ENCODE results near the gene IZUMO1. TPM values are rescaled to one million over a fixed set of nuclear protein-coding genes. Genes with fewer than 3 reads are reported as not detected.
A peak's percentile ranks its signal among the peaks of the same experiment; 100 is the strongest.

Gene IZUMO1
- total RNA-seq, 1 donor from 2014 or later = 0.19 TPM

DNA sequence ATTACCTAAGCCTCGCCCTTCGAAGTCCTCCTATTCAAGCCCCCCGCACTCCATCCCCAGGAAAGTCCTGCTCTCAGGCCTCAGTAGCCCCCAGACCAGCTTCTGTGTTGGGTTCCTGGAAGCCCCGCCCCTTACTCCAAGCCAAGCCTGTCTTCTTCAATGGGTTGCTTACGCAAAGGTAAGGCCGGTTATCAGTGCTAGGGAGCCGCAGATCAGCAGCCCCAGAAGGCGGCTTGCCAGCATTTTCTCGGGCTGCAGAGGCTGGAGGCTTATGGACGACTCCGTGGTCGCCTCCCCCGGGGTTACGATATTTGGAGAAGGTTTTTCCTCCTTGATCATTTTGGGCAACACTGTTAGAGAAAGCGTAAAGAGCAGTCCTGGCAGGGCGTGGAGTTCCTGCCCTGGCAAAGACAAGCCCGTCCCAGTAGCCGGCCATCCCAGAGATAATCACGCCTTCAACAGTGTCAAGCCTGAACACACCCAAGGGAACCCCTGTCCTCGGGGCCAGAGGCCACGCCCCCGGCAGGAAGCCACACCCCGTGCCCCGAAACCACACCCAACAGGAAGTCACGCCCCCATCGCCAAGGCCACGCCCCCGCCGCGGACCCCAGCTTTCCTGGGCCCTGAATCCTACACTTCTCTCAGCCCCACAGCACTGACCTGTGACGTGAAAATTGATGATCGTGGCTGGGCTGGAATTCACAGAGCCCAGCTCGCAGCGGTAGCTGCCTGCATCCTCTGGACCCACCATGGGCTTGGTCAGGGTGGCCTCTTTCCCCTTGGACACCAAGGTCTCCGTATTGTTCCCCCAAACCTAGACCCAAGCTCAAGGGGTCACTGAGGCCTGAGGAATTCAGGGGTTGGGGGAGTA, 5.3 kb downstream of the IZUMO1 start:
- Mint-ChIP-seq H3K27me3 (ENCODE audit: insufficient read depth, low read depth) (peaks cover 24% of the 10 kb centered on the region), H3K4me3 (peak overlapping the region; percentile 46), H3K27ac (no peak overlapping the region), H3K36me3 (peaks cover 4% of the 10 kb centered on the region), H3K9me3 (peaks cover 7% of the 10 kb centered on the region), H3K4me1 (peaks cover 29% of the 10 kb centered on the region)
- Histone ChIP-seq H3K79me2 (ENCODE audit: low read depth) (no peaks in the 10 kb centered on the region), H3K4me3 (no peak overlapping the region), H4K20me1 (ENCODE audit: low read depth) (peaks cover 3% of the 10 kb centered on the region), H3K4me2 (no peak overlapping the region), H3K27ac (no peak overlapping the region), H2AFZ (replicated peaks) (peak overlapping the region; percentile 32), H3K4me1 (peaks cover 17% of the 10 kb centered on the region), H3F3A (ENCODE audit: low read depth) (peaks cover 46% of the 10 kb centered on the region), H3K9me3 (ENCODE audit: low read depth) (no peaks in the 10 kb centered on the region), H3K9ac (no peak overlapping the region), H3K27me3 (peaks cover 27% of the 10 kb centered on the region), H3K36me3 (no peaks in the 10 kb centered on the region)
- TF ChIP-seq, protein P1, sequence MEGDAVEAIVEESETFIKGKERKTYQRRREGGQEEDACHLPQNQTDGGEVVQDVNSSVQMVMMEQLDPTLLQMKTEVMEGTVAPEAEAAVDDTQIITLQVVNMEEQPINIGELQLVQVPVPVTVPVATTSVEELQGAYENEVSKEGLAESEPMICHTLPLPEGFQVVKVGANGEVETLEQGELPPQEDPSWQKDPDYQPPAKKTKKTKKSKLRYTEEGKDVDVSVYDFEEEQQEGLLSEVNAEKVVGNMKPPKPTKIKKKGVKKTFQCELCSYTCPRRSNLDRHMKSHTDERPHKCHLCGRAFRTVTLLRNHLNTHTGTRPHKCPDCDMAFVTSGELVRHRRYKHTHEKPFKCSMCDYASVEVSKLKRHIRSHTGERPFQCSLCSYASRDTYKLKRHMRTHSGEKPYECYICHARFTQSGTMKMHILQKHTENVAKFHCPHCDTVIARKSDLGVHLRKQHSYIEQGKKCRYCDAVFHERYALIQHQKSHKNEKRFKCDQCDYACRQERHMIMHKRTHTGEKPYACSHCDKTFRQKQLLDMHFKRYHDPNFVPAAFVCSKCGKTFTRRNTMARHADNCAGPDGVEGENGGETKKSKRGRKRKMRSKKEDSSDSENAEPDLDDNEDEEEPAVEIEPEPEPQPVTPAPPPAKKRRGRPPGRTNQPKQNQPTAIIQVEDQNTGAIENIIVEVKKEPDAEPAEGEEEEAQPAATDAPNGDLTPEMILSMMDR (IDR thresholded peaks at IDR 0.05) = no peak
- TF ChIP-seq EZH2 (IDR thresholded peaks at IDR 0.05) (no peak), EZH2phosphoT487 (IDR thresholded peaks at IDR 0.05) (no peak)
- peak; percentile 71 for DNase-seq (ENCODE audit: low spot score)

DNA sequence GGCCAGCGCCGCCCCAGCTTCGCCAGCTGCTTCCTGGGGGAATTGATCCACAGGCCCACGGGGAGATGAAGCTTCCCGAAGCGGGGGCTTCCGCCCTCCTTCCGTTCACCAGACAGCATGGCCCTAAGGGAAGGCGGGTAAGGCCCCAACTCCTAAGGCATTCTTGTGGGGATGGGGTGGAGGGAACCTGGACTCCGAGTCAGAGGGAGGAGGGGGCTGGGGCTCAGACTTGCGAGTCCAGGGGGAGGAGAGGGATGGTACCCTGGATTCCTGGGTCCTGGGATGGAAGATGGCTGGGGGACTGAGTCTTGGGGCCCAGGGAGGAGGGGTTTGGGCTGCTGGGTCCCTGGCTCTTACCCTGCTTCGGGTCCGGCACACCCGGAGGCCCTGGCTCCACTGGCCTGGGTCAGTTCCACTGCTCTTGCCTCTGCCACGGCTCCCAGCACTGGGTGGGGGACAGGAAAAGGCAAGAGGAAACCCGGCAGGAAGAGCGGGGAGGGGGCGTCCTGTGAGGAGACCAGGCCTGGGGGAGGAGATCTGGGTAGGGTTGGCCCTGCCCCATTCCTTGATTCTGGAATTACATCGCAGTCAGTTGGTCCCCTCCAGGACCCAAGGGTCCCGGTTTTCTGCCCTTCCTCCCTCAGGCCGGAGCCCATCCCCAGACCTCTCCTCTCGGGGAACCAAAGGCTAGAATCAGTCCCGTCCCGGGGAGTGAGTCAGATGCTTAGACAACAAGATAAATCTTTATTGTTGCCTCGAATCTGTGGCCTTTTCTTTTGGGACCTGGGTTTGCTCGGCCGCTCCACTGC, 6.3 kb downstream of the IZUMO1 start, which contains the start of gene RASIP1:
Gene RASIP1 (minus strand): TSS at position 447 of the 809 bp plus-strand sequence. CDS start 328 bp downstream, at position 119.
- Mint-ChIP-seq H3K4me1 (peaks cover 26% of the 10 kb centered on the region), H3K27ac (no peak within 1 kb of the TSS), H3K9me3 (peaks cover 2% of the 10 kb centered on the region), H3K36me3 (no peaks in the 10 kb centered on the region), H3K4me3 (peak within 1 kb of the TSS; percentile 76), H3K27me3 (ENCODE audit: insufficient read depth, low read depth) (peaks cover 15% of the 10 kb centered on the region)
- peaks cover 27% of the 10 kb centered on the region for H3K27me3 ChIP-seq
- no peaks in the 10 kb centered on the region for H3K79me2 ChIP-seq (ENCODE audit: low read depth)
- H3K36me3 ChIP-seq = no peaks in the 10 kb centered on the region
- peaks cover 39% of the 10 kb centered on the region for H3F3A ChIP-seq (ENCODE audit: low read depth)
- H3K4me2 ChIP-seq = peak within 1 kb of the TSS; percentile 99
- peak; percentile 11 for DNase-seq (ENCODE audit: low spot score)
- H3K9me3 ChIP-seq (ENCODE audit: low read depth) = no peaks in the 10 kb centered on the region
- peaks cover 3% of the 10 kb centered on the region for H4K20me1 ChIP-seq (ENCODE audit: low read depth)
- peaks cover 17% of the 10 kb centered on the region for H3K4me1 ChIP-seq
- no peak for TF ChIP-seq EZH2 (IDR thresholded peaks at IDR 0.05)
- no peak for TF ChIP-seq EZH2phosphoT487 (IDR thresholded peaks at IDR 0.05)
- TF ChIP-seq, protein P1 (IDR thresholded peaks at IDR 0.05) = no peak
- H2AFZ ChIP-seq (replicated peaks) = peak within 1 kb of the TSS; percentile 89
- no peak within 1 kb of the TSS for H3K9ac ChIP-seq
- peak within 1 kb of the TSS; percentile 70 for H3K4me3 ChIP-seq
- no peak within 1 kb of the TSS for H3K27ac ChIP-seq

DNA sequence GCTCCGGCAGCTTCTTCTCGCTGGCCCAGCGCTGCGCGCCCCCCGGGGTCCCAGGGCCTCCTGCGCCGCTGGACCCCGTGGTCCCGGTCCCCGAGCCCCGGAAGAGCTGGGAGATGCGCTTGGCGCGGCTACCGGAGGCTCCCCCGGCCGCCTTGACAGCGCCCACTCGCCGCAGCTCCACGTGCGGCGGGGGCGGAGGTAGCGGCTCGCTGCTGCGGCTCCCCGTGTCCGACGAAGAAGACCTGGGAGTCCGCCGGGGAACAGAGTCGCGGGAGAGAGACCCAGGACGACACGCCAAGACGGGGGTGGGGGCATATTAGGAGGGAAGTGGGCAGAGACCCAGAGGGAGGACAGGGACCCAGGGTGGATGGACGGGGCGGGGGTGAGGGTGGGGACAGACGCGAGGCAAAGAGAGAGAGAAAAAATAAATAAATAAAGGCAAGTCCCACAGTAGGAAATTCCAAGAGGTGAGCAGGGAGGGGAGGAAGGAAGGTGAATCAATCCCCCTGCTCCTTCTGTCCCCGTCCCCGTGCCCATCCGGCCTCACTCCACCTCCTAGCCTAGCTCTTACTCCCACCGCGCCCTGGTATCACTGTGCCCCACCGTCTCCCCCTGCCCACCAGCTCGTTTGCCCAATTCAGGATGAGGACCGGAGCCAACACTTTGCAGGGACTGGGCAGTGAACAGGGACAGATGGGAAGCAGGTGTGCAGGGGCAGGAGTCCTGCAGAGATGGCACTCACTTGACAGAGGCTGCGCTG, 7.1 kb downstream of the IZUMO1 start:
- Mint-ChIP-seq H3K27ac (no peak overlapping the region), H3K36me3 (no peaks in the 10 kb centered on the region), H3K4me1 (peaks cover 30% of the 10 kb centered on the region), H3K4me3 (peak overlapping the region; percentile 76), H3K27me3 (ENCODE audit: insufficient read depth, low read depth) (peaks cover 15% of the 10 kb centered on the region), H3K9me3 (peaks cover 2% of the 10 kb centered on the region)
- peak overlapping the region; percentile 89 for H2AFZ ChIP-seq (replicated peaks)
- peaks cover 44% of the 10 kb centered on the region for H3F3A ChIP-seq (ENCODE audit: low read depth)
- peak overlapping the region; percentile 99 for H3K4me2 ChIP-seq
- no peak overlapping the region for H3K27ac ChIP-seq
- H3K27me3 ChIP-seq = peaks cover 27% of the 10 kb centered on the region
- H3K9ac ChIP-seq = no peak overlapping the region
- H4K20me1 ChIP-seq (ENCODE audit: low read depth) = peaks cover 3% of the 10 kb centered on the region
- peaks cover 17% of the 10 kb centered on the region for H3K4me1 ChIP-seq
- H3K9me3 ChIP-seq (ENCODE audit: low read depth) = no peaks in the 10 kb centered on the region
- peak; percentile 45 for DNase-seq (ENCODE audit: low spot score)
- TF ChIP-seq EZH2 (IDR thresholded peaks at IDR 0.05) = peak; percentile 75
- TF ChIP-seq EZH2phosphoT487 (IDR thresholded peaks at IDR 0.05) = peak; percentile 48
- TF ChIP-seq, protein P1 (IDR thresholded peaks at IDR 0.05) = no peak
- peak overlapping the region; percentile 70 for H3K4me3 ChIP-seq
- H3K79me2 ChIP-seq (ENCODE audit: low read depth) = no peaks in the 10 kb centered on the region
- no peaks in the 10 kb centered on the region for H3K36me3 ChIP-seq

All from neural progenitor cell (in vitro differentiated cells).